ENCODE data around the gene OR9Q1.

GRCh38 chr11:58204042-58204441 lies 180.4 kb downstream of the OR9Q1 start, which contains the start of gene OR1S2:
- TF ChIP-seq CTCF (conservative IDR thresholded peaks at IDR 0.05; ENCODE audit: low read length) (no peak), EZH2phosphoT487 (IDR thresholded peaks at IDR 0.05; ENCODE audit: borderline replicate concordance, low read depth, low read length) (no peak)

All from OCI-LY7 (cell line).